ENCODE results near the gene SOD3. TPM values are rescaled to one million over a fixed set of nuclear protein-coding genes. Genes with fewer than 3 reads are reported as not detected.
A peak's percentile ranks its signal among the peaks of the same experiment; 100 is the strongest.

SOD3 gene
- total RNA-seq, 4 donors from 2014 or later: 199 to 801 (median 448) TPM

GRCh38 chr4:24764345-24764744 lies 31.0 kb upstream of the SOD3 start:
- no peaks in the 10 kb centered on the region for H3K36me3 ChIP-seq
- ATAC-seq: no peak
- TF ChIP-seq POLR2AphosphoS5 (IDR thresholded peaks at IDR 0.05) (no peak), POLR2A (IDR thresholded peaks at IDR 0.05) (no peak), EP300 (IDR thresholded peaks at IDR 0.05) (no peak)
- peaks cover 0 to 21% (median 4%) of the 10 kb centered on the region in 3 donors for H3K4me1 ChIP-seq
- H3K4me3 ChIP-seq: no peak overlapping the region
- H3K27me3 ChIP-seq: no peaks in the 10 kb centered on the region
- WGBS, 2 donors (ENCODE audit: low coverage in 1 of 2): 59 to 78% methylated on average over 3 of the region's 3 CpGs
- H3K27ac ChIP-seq: peak overlapping the region in 3 of 4 donors; percentile 12 to 56 (median 55)
- H3K9me3 ChIP-seq: no peaks in the 10 kb centered on the region

GRCh38 chr4:24765376-24765988 lies 29.9 kb upstream of the SOD3 start:
- Histone ChIP-seq H3K4me1 (peaks cover 0 to 24% (median 4%) of the 10 kb centered on the region in 3 donors), H3K4me3 (no peak overlapping the region), H3K27ac (peak overlapping the region in 2 of 4 donors; percentile 55 to 56), H3K36me3 (no peaks in the 10 kb centered on the region), H3K9me3 (no peaks in the 10 kb centered on the region), H3K27me3 (no peaks in the 10 kb centered on the region)
- no peak for TF ChIP-seq EP300 (IDR thresholded peaks at IDR 0.05)
- TF ChIP-seq CTCF (IDR thresholded peaks at IDR 0.05): no peak
- no peak for TF ChIP-seq POLR2A (IDR thresholded peaks at IDR 0.05)
- TF ChIP-seq POLR2AphosphoS5 (IDR thresholded peaks at IDR 0.05): no peak
- ATAC-seq: peak; percentile 40
- WGBS, 2 donors (ENCODE audit: low coverage in 1 of 2): 53 to 54% methylated on average over 3 to 4 of the region's 4 CpGs

GRCh38 chr4:24768006-24768405 lies 27.4 kb upstream of the SOD3 start:
- no peaks in the 10 kb centered on the region for H3K9me3 ChIP-seq
- WGBS, 2 donors (ENCODE audit: low coverage in 1 of 2): 81 to 86% methylated on average over 5 of the region's 5 CpGs
- H3K4me3 ChIP-seq: no peak overlapping the region
- H3K27ac ChIP-seq: no peak overlapping the region
- no peaks in the 10 kb centered on the region for H3K27me3 ChIP-seq
- TF ChIP-seq POLR2AphosphoS5 (IDR thresholded peaks at IDR 0.05) (no peak), CTCF (IDR thresholded peaks at IDR 0.05) (no peak), POLR2A (IDR thresholded peaks at IDR 0.05) (no peak), EP300 (IDR thresholded peaks at IDR 0.05) (no peak)
- ATAC-seq: no peak
- peaks cover 0 to 27% (median 4%) of the 10 kb centered on the region in 3 donors for H3K4me1 ChIP-seq
- H3K36me3 ChIP-seq: no peaks in the 10 kb centered on the region

GRCh38 chr4:24768604-24769003 lies 26.8 kb upstream of the SOD3 start:
- no peak for ATAC-seq

GRCh38 chr4:24769571-24769970 lies 25.8 kb upstream of the SOD3 start:
- Histone ChIP-seq H3K9me3 (no peaks in the 10 kb centered on the region), H3K4me3 (no peak overlapping the region), H3K4me1 (peaks cover 0 to 13% (median 0%) of the 10 kb centered on the region in 3 donors), H3K27ac (no peak overlapping the region), H3K27me3 (no peaks in the 10 kb centered on the region), H3K36me3 (no peaks in the 10 kb centered on the region)
- ATAC-seq: no peak
- WGBS, 2 donors (ENCODE audit: low coverage in 1 of 2): 67 to 83% methylated on average over 1 to 2 of the region's 2 CpGs
- no peak for TF ChIP-seq EP300 (IDR thresholded peaks at IDR 0.05)
- TF ChIP-seq CTCF (IDR thresholded peaks at IDR 0.05): no peak
- TF ChIP-seq POLR2AphosphoS5 (IDR thresholded peaks at IDR 0.05): no peak
- TF ChIP-seq POLR2A (IDR thresholded peaks at IDR 0.05): no peak

More at GRCh38 chr4:24768604-24769003, 26.8 kb upstream of the SOD3 start:
- Histone ChIP-seq H3K36me3 (no peaks in the 10 kb centered on the region), H3K4me3 (no peak overlapping the region), H3K27me3 (no peaks in the 10 kb centered on the region), H3K27ac (no peak overlapping the region), H3K4me1 (peaks cover 0 to 21% (median 2%) of the 10 kb centered on the region in 3 donors), H3K9me3 (no peaks in the 10 kb centered on the region)
- TF ChIP-seq POLR2A (IDR thresholded peaks at IDR 0.05) (no peak), CTCF (IDR thresholded peaks at IDR 0.05) (no peak), POLR2AphosphoS5 (IDR thresholded peaks at IDR 0.05) (no peak), EP300 (IDR thresholded peaks at IDR 0.05) (no peak)

Measured in gastroesophageal sphincter (tissue), 4 donors.